Measurements from ENCODE around the gene PSD4.

PSD4 gene

DNA sequence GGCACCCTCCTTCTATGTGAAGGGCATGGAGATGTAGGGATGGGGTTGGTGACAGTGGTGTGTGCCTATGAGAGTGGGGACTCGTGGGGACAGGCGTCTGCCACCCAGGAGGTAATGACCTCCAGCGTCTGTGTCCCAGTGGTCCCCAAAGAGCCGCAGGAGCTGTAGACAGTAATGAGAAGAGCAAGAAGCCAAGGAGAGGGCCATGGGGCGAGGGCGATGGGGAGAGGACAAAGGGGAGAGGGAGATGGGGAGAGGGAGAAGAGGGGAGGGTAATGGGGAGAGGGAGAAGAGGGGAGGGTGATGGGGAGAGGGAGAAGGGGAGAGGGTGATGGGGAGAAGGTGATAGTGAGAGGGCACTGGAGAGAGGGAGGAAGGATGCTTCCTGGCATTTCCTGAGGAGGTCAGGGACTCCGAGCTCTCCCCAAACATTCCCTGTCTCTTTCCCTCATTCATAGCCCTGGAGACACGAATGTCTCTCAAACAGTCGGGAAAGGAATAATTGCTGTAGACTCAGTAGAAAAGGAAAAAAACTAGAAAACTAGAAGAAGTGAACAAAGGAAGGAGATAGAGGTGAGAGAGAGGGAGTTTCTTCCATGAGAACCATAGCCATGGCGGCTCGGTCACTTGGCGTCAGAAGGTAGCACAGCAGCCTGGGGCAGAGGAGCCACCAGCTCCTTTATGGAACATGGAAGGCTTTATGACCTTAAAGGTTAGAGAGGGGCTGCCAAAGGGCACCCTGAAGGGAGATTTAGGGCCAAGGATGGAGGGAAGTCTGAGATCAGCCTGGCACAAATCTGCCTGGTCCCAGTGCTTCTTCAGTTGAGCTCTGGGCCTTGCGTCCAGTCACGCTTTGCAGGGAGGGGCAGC lies 39.5 kb downstream of the PSD4 start:
- DNase-seq (ENCODE audit: extremely low spot score), result no peak
- CTCF ChIA-PET, result interaction anchor here (1.4 to 2.0 kb wide), 3 partner anchors 9 to 77 kb away, joined by 4 to 8 read pairs (median 5); no protein-coding TSS in a partner anchor
- POLR2A ChIA-PET, result no interaction called here
- no peak for TF ChIP-seq SUZ12 (IDR thresholded peaks at IDR 0.05)
- no peak for TF ChIP-seq TARDBP (IDR thresholded peaks at IDR 0.05)
- TF ChIP-seq HDGF (IDR thresholded peaks at IDR 0.05; ENCODE audit: borderline replicate concordance), result no peak
- TF ChIP-seq NFRKB (IDR thresholded peaks at IDR 0.05), result no peak
- no peak for TF ChIP-seq LEF1 (IDR thresholded peaks at IDR 0.05; ENCODE audit: borderline replicate concordance)
- TF ChIP-seq BHLHE40 (IDR thresholded peaks at IDR 0.05; ENCODE audit: borderline replicate concordance), result no peak
- no peak for TF ChIP-seq FOXK2 (IDR thresholded peaks at IDR 0.05)
- TF ChIP-seq ARNT (IDR thresholded peaks at IDR 0.05), result no peak
- TF ChIP-seq, protein P1, sequence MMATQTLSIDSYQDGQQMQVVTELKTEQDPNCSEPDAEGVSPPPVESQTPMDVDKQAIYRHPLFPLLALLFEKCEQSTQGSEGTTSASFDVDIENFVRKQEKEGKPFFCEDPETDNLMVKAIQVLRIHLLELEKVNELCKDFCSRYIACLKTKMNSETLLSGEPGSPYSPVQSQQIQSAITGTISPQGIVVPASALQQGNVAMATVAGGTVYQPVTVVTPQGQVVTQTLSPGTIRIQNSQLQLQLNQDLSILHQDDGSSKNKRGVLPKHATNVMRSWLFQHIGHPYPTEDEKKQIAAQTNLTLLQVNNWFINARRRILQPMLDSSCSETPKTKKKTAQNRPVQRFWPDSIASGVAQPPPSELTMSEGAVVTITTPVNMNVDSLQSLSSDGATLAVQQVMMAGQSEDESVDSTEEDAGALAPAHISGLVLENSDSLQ (IDR thresholded peaks at IDR 0.05), result no peak
- TF ChIP-seq ZNF384 (IDR thresholded peaks at IDR 0.05), result no peak
- no peak for TF ChIP-seq FOXM1 (IDR thresholded peaks at IDR 0.05; ENCODE audit: borderline replicate concordance)
- TF ChIP-seq L3MBTL2 (conservative IDR thresholded peaks at IDR 0.05), result no peak
- TF ChIP-seq ELF4 (IDR thresholded peaks at IDR 0.05), result no peak
- no peak for TF ChIP-seq FOXA1 (IDR thresholded peaks at IDR 0.05)
- no peak for TF ChIP-seq CTBP1 (IDR thresholded peaks at IDR 0.05; ENCODE audit: borderline replicate concordance)
- TF ChIP-seq SP1 (IDR thresholded peaks at IDR 0.05), result no peak

DNA sequence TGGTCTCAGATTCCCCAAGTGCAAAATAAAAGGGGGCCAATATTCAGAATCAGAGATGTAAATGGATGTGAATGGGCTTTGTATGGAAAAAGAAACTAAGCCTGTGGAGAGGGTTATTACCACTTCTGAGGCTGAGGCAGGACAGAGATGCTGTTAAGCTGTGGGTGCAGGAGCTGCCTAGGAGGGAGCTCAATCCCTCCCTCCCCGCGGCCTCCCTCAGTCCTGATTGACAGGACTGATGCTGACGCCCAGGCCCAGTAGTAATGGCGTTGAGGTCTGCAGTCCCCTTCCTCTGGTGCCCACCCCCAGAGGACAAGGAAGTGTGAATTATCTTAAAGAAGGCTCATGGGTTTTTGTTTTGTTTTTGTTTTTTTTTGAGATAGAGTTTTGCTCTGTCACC lies 40.4 kb downstream of the PSD4 start:
- DNase-seq (ENCODE audit: extremely low spot score), result no peak
- POLR2A ChIA-PET, result no interaction called here
- CTCF ChIA-PET, result interaction anchor here (2.0 kb wide), 1 partner anchor 10 kb away, joined by 8 read pairs; no protein-coding TSS in a partner anchor
- no peak for TF ChIP-seq HDGF (IDR thresholded peaks at IDR 0.05; ENCODE audit: borderline replicate concordance)
- TF ChIP-seq FOXA1 (IDR thresholded peaks at IDR 0.05), result no peak

DNA sequence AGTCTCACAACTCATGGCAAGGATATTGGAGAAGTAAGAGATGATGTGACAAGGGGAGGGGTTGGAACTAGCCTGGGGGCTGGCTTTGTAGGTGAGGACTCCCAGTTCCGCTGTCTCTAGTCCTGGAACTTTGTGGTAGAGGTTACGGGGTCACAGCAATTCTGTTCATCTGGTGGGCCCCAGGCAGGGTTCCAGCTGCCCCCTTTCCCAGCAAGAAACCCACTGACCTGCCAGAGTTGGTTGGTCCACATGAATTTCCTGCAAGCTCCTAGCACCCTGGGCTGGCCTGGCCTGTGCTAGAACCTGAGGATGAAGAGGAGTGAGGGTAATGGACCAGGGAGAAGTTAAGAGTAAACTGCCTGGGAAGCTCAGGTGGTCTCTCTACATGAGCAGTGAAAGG lies 41.3 kb downstream of the PSD4 start:
- ChIA-PET POLR2A (no interaction called here), CTCF (no interaction called here)
- DNase-seq (ENCODE audit: extremely low spot score), result no peak
- no peak for TF ChIP-seq FOXM1 (IDR thresholded peaks at IDR 0.05; ENCODE audit: borderline replicate concordance)
- TF ChIP-seq ZNF384 (IDR thresholded peaks at IDR 0.05), result no peak
- no peak for TF ChIP-seq ELF4 (IDR thresholded peaks at IDR 0.05)
- no peak for TF ChIP-seq FOXA1 (IDR thresholded peaks at IDR 0.05)
- no peak for TF ChIP-seq BHLHE40 (IDR thresholded peaks at IDR 0.05; ENCODE audit: borderline replicate concordance)

DNA sequence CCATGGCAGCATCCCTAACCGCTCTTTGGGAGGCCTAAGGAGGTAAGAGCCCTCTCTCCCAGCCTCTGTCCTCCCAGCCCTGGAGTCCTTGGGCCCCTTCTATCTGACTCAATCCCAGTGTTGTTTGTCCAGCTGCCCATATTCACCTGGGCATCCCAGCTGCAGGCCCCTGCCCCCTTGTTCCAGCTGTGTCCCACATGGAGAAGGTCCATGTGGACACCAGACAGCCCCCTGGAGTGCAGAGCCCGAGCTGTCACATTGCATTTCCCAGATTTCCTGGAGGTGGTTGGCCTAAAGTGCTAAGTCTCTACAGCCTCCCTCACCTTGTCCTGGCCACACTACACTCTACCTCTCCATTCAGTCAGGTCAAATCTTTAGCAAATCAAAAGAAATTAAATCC lies 42.5 kb downstream of the PSD4 start:
- ChIA-PET POLR2A (no interaction called here), CTCF (interaction anchor here (0.6 to 2.1 kb wide), 5 partner anchors 12 to 174 kb away, joined by 3 to 9 read pairs (median 3); no protein-coding TSS in a partner anchor)
- DNase-seq (ENCODE audit: extremely low spot score), result no peak
- TF ChIP-seq HDGF (IDR thresholded peaks at IDR 0.05; ENCODE audit: borderline replicate concordance) (no peak), BHLHE40 (IDR thresholded peaks at IDR 0.05; ENCODE audit: borderline replicate concordance) (no peak), CTBP1 (IDR thresholded peaks at IDR 0.05; ENCODE audit: borderline replicate concordance) (no peak), LEF1 (IDR thresholded peaks at IDR 0.05; ENCODE audit: borderline replicate concordance) (no peak), ZNF384 (IDR thresholded peaks at IDR 0.05) (no peak)

DNA sequence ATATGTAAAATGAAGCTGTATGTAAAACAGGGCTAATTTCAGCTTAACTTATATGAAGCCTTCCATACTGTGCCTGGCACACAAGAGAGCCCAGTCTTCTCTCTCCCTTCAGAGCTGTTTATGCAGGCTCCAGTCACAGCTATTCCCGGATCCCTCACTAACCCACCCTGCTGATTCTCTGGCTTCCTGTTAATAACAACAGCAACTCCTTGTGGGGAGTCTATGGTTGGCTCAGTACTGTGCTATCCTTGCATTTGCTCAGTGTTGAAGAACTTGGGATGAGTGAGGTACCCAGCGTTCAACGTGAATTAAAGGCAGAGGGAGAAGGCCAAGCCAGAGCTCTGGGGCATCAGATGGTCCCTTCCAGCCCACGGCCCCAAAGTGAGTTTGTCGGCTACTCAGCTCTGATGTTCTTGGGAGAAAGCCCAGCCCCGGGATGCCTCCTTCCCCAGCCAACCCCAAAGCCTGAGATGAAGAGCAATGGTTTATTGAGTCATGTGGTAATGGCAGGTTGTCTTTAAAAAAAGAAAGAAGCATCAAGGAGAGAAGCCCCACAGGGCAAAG lies 43.2 kb downstream of the PSD4 start:
- TF ChIP-seq SP1 (IDR thresholded peaks at IDR 0.05) (no peak), FOXK2 (IDR thresholded peaks at IDR 0.05) (no peak), BHLHE40 (IDR thresholded peaks at IDR 0.05; ENCODE audit: borderline replicate concordance) (no peak), TARDBP (IDR thresholded peaks at IDR 0.05) (no peak), ZNF384 (IDR thresholded peaks at IDR 0.05) (no peak), HDGF (IDR thresholded peaks at IDR 0.05; ENCODE audit: borderline replicate concordance) (no peak), NFRKB (IDR thresholded peaks at IDR 0.05) (no peak), FOXM1 (IDR thresholded peaks at IDR 0.05; ENCODE audit: borderline replicate concordance) (no peak), FOXA1 (IDR thresholded peaks at IDR 0.05) (no peak), ELF4 (IDR thresholded peaks at IDR 0.05) (no peak), CTBP1 (IDR thresholded peaks at IDR 0.05; ENCODE audit: borderline replicate concordance) (no peak), LEF1 (IDR thresholded peaks at IDR 0.05; ENCODE audit: borderline replicate concordance) (no peak), L3MBTL2 (conservative IDR thresholded peaks at IDR 0.05) (no peak), ARNT (IDR thresholded peaks at IDR 0.05) (no peak), SUZ12 (IDR thresholded peaks at IDR 0.05) (no peak)
- TF ChIP-seq, protein P1 (IDR thresholded peaks at IDR 0.05), result no peak
- POLR2A ChIA-PET, result no interaction called here
- no peak for DNase-seq (ENCODE audit: extremely low spot score)
- CTCF ChIA-PET, result interaction anchor here (0.6 to 2.1 kb wide), 6 partner anchors 13 to 173 kb away, joined by 3 to 9 read pairs (median 3); no protein-coding TSS in a partner anchor

DNA sequence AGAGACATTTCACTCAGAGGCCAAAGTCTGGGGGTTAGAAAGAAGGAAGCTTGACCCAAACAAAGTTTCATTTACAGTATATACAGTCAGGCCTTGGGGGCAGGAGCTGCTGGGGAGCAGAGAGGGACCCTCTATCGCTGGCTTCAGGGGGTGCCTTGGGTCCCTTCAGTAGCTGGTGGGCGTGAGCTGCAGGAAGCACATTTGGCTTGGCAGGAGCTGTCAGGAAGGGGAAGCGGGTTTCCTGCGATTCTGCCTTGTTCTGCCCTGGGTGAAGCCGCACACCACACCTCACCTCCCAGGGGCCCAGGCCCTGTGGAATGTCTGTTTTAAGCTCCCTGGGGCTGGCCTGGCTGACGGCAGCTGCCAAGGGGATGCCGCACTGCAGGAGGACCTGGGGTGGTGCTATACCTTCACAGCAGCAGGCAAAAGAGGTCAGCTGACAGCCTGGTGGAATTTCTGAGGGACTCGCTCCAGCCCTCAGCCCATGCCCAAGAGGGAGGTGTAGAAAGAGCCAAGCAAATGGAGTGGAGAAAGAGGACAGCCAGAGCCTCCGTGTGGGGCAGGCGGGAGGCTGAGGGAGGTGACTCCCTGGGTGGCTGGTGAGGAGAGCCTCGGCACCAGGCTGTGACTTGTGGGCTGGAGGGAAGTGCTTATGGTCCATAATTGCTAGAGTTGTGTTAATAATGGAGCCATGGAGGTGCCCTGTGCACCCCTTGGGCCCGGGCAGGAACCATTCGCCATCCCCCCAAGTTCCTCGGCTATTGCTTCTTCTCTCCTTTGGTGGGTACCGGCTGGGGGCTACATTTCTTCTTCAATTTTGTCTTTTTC lies 43.9 kb downstream of the PSD4 start:
- POLR2A ChIA-PET, result no interaction called here
- DNase-seq (ENCODE audit: extremely low spot score), result no peak
- no peak for TF ChIP-seq FOXK2 (IDR thresholded peaks at IDR 0.05)
- CTCF ChIA-PET, result interaction anchor here (1.0 to 2.1 kb wide), 2 partner anchors 14 to 19 kb away, joined by 3 to 9 read pairs; no protein-coding TSS in a partner anchor
